K562 (cell line): ENCODE data around the gene FLOT2. TPM values are rescaled to one million over a fixed set of nuclear protein-coding genes. Genes with fewer than 3 reads are reported as not detected.

Experiments used
- BHLHE40 ChIP-seq: IDR thresholded peaks from 2 replicates; pipeline ENCODE4 v1.6.1; 2011; ENCODE audit warnings: low read length, improper control_type of control experiment
- CC2D1A ChIP-seq: fragments of 450-650 bp; IDR thresholded peaks from 2 replicates; pipeline ENCODE4 v1.6.1; 2017; ENCODE audit warnings: mild to moderate bottlenecking
- CTCFL ChIP-seq: IDR thresholded peaks from 2 replicates; pipeline ENCODE4 v1.6.1; 2011; ENCODE audit warnings: borderline replicate concordance, low read depth, mild to moderate bottlenecking, moderate library complexity, low read length; ENCODE audit not compliant: insufficient read depth, poor library complexity, severe bottlenecking
- E2F6 ChIP-seq, 2 experiments: IDR thresholded peaks; 2 replicates each; pipeline ENCODE4 v1.6.1; 2011; ENCODE audit warnings: borderline replicate concordance in 1 of 2, control low read depth in 1 of 2, low read depth in 1 of 2, low read length in 1 of 2, mild to moderate bottlenecking in 1 of 2, mixed read lengths in 1 of 2, moderate library complexity in 1 of 2; ENCODE audit not compliant: insufficient read depth in 1 of 2, insufficient read length in 1 of 2, poor library complexity in 1 of 2, severe bottlenecking in 1 of 2; ENCODE audit errors: extremely low read depth in 1 of 2
- EP400 ChIP-seq: fragments of 450-650 bp; IDR thresholded peaks from 2 replicates; pipeline ENCODE4 v1.6.1; 2017; ENCODE audit warnings: antibody characterized with exemption, mild to moderate bottlenecking, moderate library complexity
- GABPB1 ChIP-seq: sonication (generic); formaldehyde crosslinking; IDR thresholded peaks from 2 replicates; pipeline ENCODE4 v1.8.0; 2022; ENCODE audit warnings: mild to moderate bottlenecking, missing genetic modification reagents
- JUND ChIP-seq, 2 experiments: IDR thresholded peaks; 2 replicates in 1 of 2; 3 replicates in 1 of 2; pipeline ENCODE4 v1.6.1; 2011; ENCODE audit warnings: borderline replicate concordance in 2 of 2, low read depth in 2 of 2, low read length in 2 of 2, improper control_type of control experiment in 1 of 2, missing biosample characterization in 1 of 2, missing genetic modification characterization in 1 of 2, missing genetic modification reagents in 1 of 2
- L3MBTL2 ChIP-seq: fragments of 450-650 bp; IDR thresholded peaks from 2 replicates; pipeline ENCODE4 v1.6.1; 2016; ENCODE audit warnings: mild to moderate bottlenecking, moderate library complexity
- MAZ ChIP-seq, 2 experiments: fragments of 450-650 bp in 1 of 2; sonication (generic) in 1 of 2; formaldehyde crosslinking; IDR thresholded peaks in 1 of 2; conservative IDR thresholded peaks in 1 of 2; 2 replicates each; pipeline versions ENCODE4 v1.4.0 to v1.5.0; 2020; ENCODE audit warnings: mild to moderate bottlenecking in 1 of 2, missing genetic modification reagents in 1 of 2
- MYNN ChIP-seq, 2 experiments: sonication (generic); formaldehyde crosslinking in 1 of 2; IDR thresholded peaks; 2 replicates each; pipeline versions ENCODE4 v1.5.0 to v1.6.1; 2016 to 2020; ENCODE audit warnings: antibody characterized with exemption in 1 of 2, missing genetic modification reagents in 1 of 2
- PHB2 ChIP-seq: fragments of 450-650 bp; IDR thresholded peaks from 2 replicates; pipeline ENCODE4 v1.6.1; 2017; ENCODE audit warnings: low read depth
- RCOR1 ChIP-seq, 2 experiments: IDR thresholded peaks; 2 replicates each; pipeline ENCODE4 v1.6.1; 2012; ENCODE audit warnings: low read depth in 2 of 2, low read length in 2 of 2, borderline replicate concordance in 1 of 2, improper control_type of control experiment in 1 of 2
- RNF2 ChIP-seq: sonication (generic); IDR thresholded peaks from 2 replicates; pipeline ENCODE4 v1.6.1; 2016
- SP1 ChIP-seq: sonication (generic); formaldehyde crosslinking; IDR thresholded peaks from 2 replicates; pipeline ENCODE4 v1.8.1; 2022; ENCODE audit warnings: mild to moderate bottlenecking, missing genetic modification reagents
- TOE1 ChIP-seq, 2 experiments: fragments of 450-650 bp in 1 of 2; sonication (generic) in 1 of 2; formaldehyde crosslinking in 1 of 2; IDR thresholded peaks; 2 replicates each; pipeline versions ENCODE4 v1.7.1 to v1.8.0; 2016 to 2022; ENCODE audit warnings: borderline replicate concordance in 2 of 2, mild to moderate bottlenecking in 2 of 2, antibody characterized with exemption in 1 of 2, inconsistent platforms in 1 of 2, low read depth in 1 of 2, missing genetic modification reagents in 1 of 2, moderate library complexity in 1 of 2
- ZBTB7A ChIP-seq: IDR thresholded peaks from 2 replicates; pipeline ENCODE4 v1.6.1; 2011; ENCODE audit warnings: low read depth, mild to moderate bottlenecking, low read length, moderate library complexity, borderline replicate concordance; ENCODE audit not compliant: control insufficient read depth
- ZMIZ1 ChIP-seq, 2 experiments: fragments of 150-350 bp in 1 of 2; IDR thresholded peaks; 2 replicates each; pipeline ENCODE4 v1.6.1; 2012 to 2016; ENCODE audit warnings: low read depth in 2 of 2, low read length in 2 of 2, mild to moderate bottlenecking in 1 of 2, moderate library complexity in 1 of 2
- ZNF316 ChIP-seq: fragments of 450-650 bp; IDR thresholded peaks from 2 replicates; pipeline ENCODE4 v1.6.1; 2016
- polyA plus RNA-seq, 8 experiments: library from polyadenylated mRNA; depleted of rRNA in 4 of 8; stranded (reverse) in 5 of 8; unstranded in 3 of 8; fragments of >200 nt; fragmentation: Nextera tagmentation in 2 of 8; fragmentation: Illumina TruSeq in 1 of 8; extraction: Ambion mirVana in 2 of 8; extraction: Trizol in 1 of 8; gene quantifications; 2 replicates each; pipeline versions ENCODE4 v1.2.1 to v1.2.3, GENCODE V29; 2011 to 2014; ENCODE audit warnings: inconsistent platforms in 1 of 8, missing spikeins in 1 of 8
- total RNA-seq, 7 experiments: library from RNA; depleted of rRNA in 6 of 7; stranded (reverse); fragments of >200 nt in 6 of 7; fragmentation: Illumina TruSeq in 2 of 7; extraction: Trizol in 2 of 7; gene quantifications; 2 replicates each; pipeline versions ENCODE4 v1.2.1 to v1.2.3, GENCODE V29; 2011 to 2021; ENCODE audit warnings: low replicate concordance in 1 of 7

The FLOT2 gene
- total and polyA plus RNA-seq, 9 of the 15 experiments (the other 6 are each of a cell fraction or from before 2014, with no cell fraction given), result 17.5 to 138 (median 41.7) TPM

- peak; percentile 15 for TF ChIP-seq CTCFL
- peak; percentile 28 to 66 for TF ChIP-seq E2F6 (IDR thresholded peaks at IDR 0.05; ENCODE audit: borderline replicate concordance in 1 of 2, extremely low read depth in 1 of 2, insufficient read depth in 1 of 2, insufficient read length in 1 of 2, low read depth in 1 of 2, low read length in 1 of 2, poor library complexity in 1 of 2, severe bottlenecking in 1 of 2)
- no peak for TF ChIP-seq RNF2
- no peak; the same call in 1 of the 2 replicates for TF ChIP-seq BHLHE40
- TF ChIP-seq L3MBTL2, result peak; percentile 57
- TF ChIP-seq TOE1 (IDR thresholded peaks at IDR 0.05; ENCODE audit: borderline replicate concordance), result peak; percentile 84
- TF ChIP-seq TOE1 (CRISPR knock-in tag; IDR thresholded peaks at IDR 0.05; ENCODE audit: borderline replicate concordance, low read depth), result no peak
- 0 out of 4 replicates have a peak, but pooled peaks have one; percentile 26 to 39 for TF ChIP-seq RCOR1 (IDR thresholded peaks at IDR 0.05; ENCODE audit: borderline replicate concordance in 1 of 2, low read depth in 2 of 2, low read length in 2 of 2)
- TF ChIP-seq JUND (IDR thresholded peaks at IDR 0.05; ENCODE audit: borderline replicate concordance, low read depth, low read length), result 0 out of 2 replicates have a peak, but pooled peaks have one; percentile 2
- TF ChIP-seq JUND (tag; IDR thresholded peaks at IDR 0.05; ENCODE audit: borderline replicate concordance, low read depth, low read length), result no peak; the same call in 1 of the 3 replicates
- TF ChIP-seq GABPB1, result peak; percentile 66; the same call in 1 of the 2 replicates
- TF ChIP-seq MYNN (IDR thresholded peaks at IDR 0.05), result peak; percentile 25; the same call in 1 of the 2 replicates
- no peak for TF ChIP-seq MYNN (CRISPR knock-in tag; IDR thresholded peaks at IDR 0.05)
- TF ChIP-seq ZBTB7A, result peak; percentile 91
- TF ChIP-seq PHB2, result peak; percentile 46; the same call in 1 of the 2 replicates
- peak in 1 of 2 experiments; percentile 33; a peak in 1 of 4 replicates for TF ChIP-seq ZMIZ1 (IDR thresholded peaks at IDR 0.05; ENCODE audit: low read depth in 2 of 2, low read length in 2 of 2)
- peak; percentile 47; the same call in 1 of the 2 replicates for TF ChIP-seq ZNF316
- peak; percentile 56; the same call in 1 of the 2 replicates for TF ChIP-seq SP1 (CRISPR knock-in tag)
- peak; percentile 88 for TF ChIP-seq EP400
- TF ChIP-seq CC2D1A, result peak; percentile 58; the same call in 1 of the 2 replicates
- peak; percentile 72 to 82 for TF ChIP-seq MAZ (CRISPR knock-in tag; conservative IDR thresholded peaks at IDR 0.05 in 1 of 2, IDR thresholded peaks at IDR 0.05 in 1 of 2)
Observed at GRCh38 chr17:28842282-28843012, 55.1 kb downstream of the FLOT2 start, which contains the start of gene FAM222B (continued).
